SKM-1 treated with dmso at 0.1 percent for 144 hours (cell line): ENCODE results near the gene PNPLA1.

ENCODE experiments used
- DNase-seq: peaks from one replicate; lab custom pipeline; 2025; ENCODE audit not compliant: unreplicated experiment; lab: John Stamatoyannopoulos, UW

PNPLA1 gene

GRCh38 chr6:36314221-36315014, 44.6 kb downstream of the PNPLA1 start:
- no peak for DNase-seq

GRCh38 chr6:36315921-36316320, 46.1 kb downstream of the PNPLA1 start:
- DNase-seq: no peak

GRCh38 chr6:36317623-36318022, 47.8 kb downstream of the PNPLA1 start:
- DNase-seq: no peak

- DNase-seq: no peak
Observed at GRCh38 chr6:36318690-36319435, 49.0 kb downstream of the PNPLA1 start.

- no peak for DNase-seq
Observed at GRCh38 chr6:36319436-36319762, 49.5 kb downstream of the PNPLA1 start.

- no peak for DNase-seq
Observed at GRCh38 chr6:36319821-36320220, 50.0 kb downstream of the PNPLA1 start.

- DNase-seq: no peak
Observed at GRCh38 chr6:36320475-36320874, 50.6 kb downstream of the PNPLA1 start.

GRCh38 chr6:36322591-36322990, 52.7 kb downstream of the PNPLA1 start:
- DNase-seq: no peak

GRCh38 chr6:36323062-36323461, 53.2 kb downstream of the PNPLA1 start:
- DNase-seq: no peak

GRCh38 chr6:36324191-36324590, 54.3 kb downstream of the PNPLA1 start:
- DNase-seq: no peak

- DNase-seq: no peak
Observed at GRCh38 chr6:36324715-36325114, 54.9 kb downstream of the PNPLA1 start.

- DNase-seq: no peak
Observed at GRCh38 chr6:36326356-36326995, 56.6 kb downstream of the PNPLA1 start.

GRCh38 chr6:36327226-36327918, 57.5 kb downstream of the PNPLA1 start:
- DNase-seq: no peak

GRCh38 chr6:36327919-36328236, 58.0 kb downstream of the PNPLA1 start:
- DNase-seq: no peak

- no peak for DNase-seq
Observed at GRCh38 chr6:36328600-36328999, 58.7 kb downstream of the PNPLA1 start.

- DNase-seq: no peak
Observed at GRCh38 chr6:36329798-36330291, 60.0 kb downstream of the PNPLA1 start.

- DNase-seq: no peak
Observed at GRCh38 chr6:36330366-36330765, 60.5 kb downstream of the PNPLA1 start.

GRCh38 chr6:36331381-36331780, 61.5 kb downstream of the PNPLA1 start:
- DNase-seq: no peak

GRCh38 chr6:36333171-36333895, 63.5 kb downstream of the PNPLA1 start:
- no peak for DNase-seq

GRCh38 chr6:36333931-36334725, 64.3 kb downstream of the PNPLA1 start:
- no peak for DNase-seq
